T47D (cell line): Measurements from ENCODE around the gene CFAP97.
"Not testable (repeated sequence)": the region's sequence is repeated elsewhere in the genome, so short reads cannot be mapped to it uniquely, and the experiment has no call there.

Experiments
- DNase-seq, 2 experiments: peaks; one replicate each; pipeline versions ENCODE4 v3.0.0 to v3.0.0-alpha.2; 2011 to 2012; ENCODE audit warnings: low read depth in 1 of 2, low spot score in 1 of 2
- JUND ChIP-seq: IDR thresholded peaks from 2 replicates; pipeline ENCODE4 v1.6.1; 2012; ENCODE audit warnings: low read depth
- in situ Hi-C: cut with HindIII; loops from 2 replicates; pipeline ENCODE4 v1.10.0; 2016; ENCODE audit warnings: low sequenced_read_pairs, low pct_unique_long_range_greater_than_20kb

Gene CFAP97

GRCh38 chr4:185203486-185204237 is at the start of gene CFAP97:
TSS of gene CFAP97 (minus strand) at chr4:185204000. CDS start at chr4:185191196, 12,804 bp downstream.
- in situ Hi-C loops = no loop called here
- no peak for TF ChIP-seq JUND
- peak; percentile 81 to 89 for DNase-seq

GRCh38 chr4:185249105-185249504 is 45.3 kb upstream of the CFAP97 start:
- no peak for TF ChIP-seq JUND
- no peak for DNase-seq
- in situ Hi-C loops = no loop called here

GRCh38 chr4:185248393-185249039 is 44.7 kb upstream of the CFAP97 start:
- no peak for DNase-seq
- in situ Hi-C loops = no loop called here
- no peak for TF ChIP-seq JUND

GRCh38 chr4:185247151-185247550 is 43.4 kb upstream of the CFAP97 start:
- in situ Hi-C loops = no loop called here
- DNase-seq = no peak
- TF ChIP-seq JUND = no peak

- in situ Hi-C loops = no loop called here
- TF ChIP-seq JUND = no peak
- no peak for DNase-seq
Observed at GRCh38 chr4:185246453-185246852, 42.7 kb upstream of the CFAP97 start.

- TF ChIP-seq JUND = no peak
- no peak for DNase-seq
- in situ Hi-C loops = no loop called here
Observed at GRCh38 chr4:185244763-185245162, 41.0 kb upstream of the CFAP97 start.

- no peak for TF ChIP-seq JUND
Observed at GRCh38 chr4:185243879-185244278, 40.1 kb upstream of the CFAP97 start.

GRCh38 chr4:185242749-185243533 is 39.1 kb upstream of the CFAP97 start:
- no peak for DNase-seq
- in situ Hi-C loops = no loop called here
- no peak for TF ChIP-seq JUND

More at GRCh38 chr4:185243879-185244278, 40.1 kb upstream of the CFAP97 start:
- in situ Hi-C loops = no loop called here
- no peak for DNase-seq

GRCh38 chr4:185240486-185240885 is 36.7 kb upstream of the CFAP97 start:
- DNase-seq, in situ Hi-C loops: not testable (repeated sequence)

- no peak for DNase-seq
- in situ Hi-C loops = no loop called here
Observed at GRCh38 chr4:185238750-185239149, 35.0 kb upstream of the CFAP97 start.

GRCh38 chr4:185238215-185238681 is 34.4 kb upstream of the CFAP97 start:
- no peak for DNase-seq
- in situ Hi-C loops = no loop called here

More at GRCh38 chr4:185238750-185239149, 35.0 kb upstream of the CFAP97 start:
- TF ChIP-seq JUND = no peak

GRCh38 chr4:185237175-185237574 is 33.4 kb upstream of the CFAP97 start:
- no peak for DNase-seq
- no peak for TF ChIP-seq JUND
- in situ Hi-C loops = no loop called here

More at GRCh38 chr4:185238215-185238681, 34.4 kb upstream of the CFAP97 start:
- no peak for TF ChIP-seq JUND
